Subcutaneous abdominal adipose tissue (tissue), 5 donors: ENCODE data around the gene FCRL4.

Source experiments
- H3K27ac ChIP-seq: one replicate; pipeline ENCODE4 v1.7.0; 2013; ENCODE audit warnings: low read depth, mild to moderate bottlenecking, inconsistent platforms, low read length, moderate library complexity
- H3K27me3 ChIP-seq, 5 donors: one replicate each; pipeline ENCODE4 v1.7.0; 2013; ENCODE audit warnings: low read length in 5 of 5, inconsistent platforms in 1 of 5; ENCODE audit not compliant: control insufficient read depth in 5 of 5, insufficient read depth in 4 of 5
- H3K36me3 ChIP-seq, 5 donors: one replicate each; pipeline ENCODE4 v1.7.0; 2013; ENCODE audit warnings: low read length in 5 of 5; ENCODE audit not compliant: control insufficient read depth in 5 of 5, insufficient read depth in 5 of 5
- H3K4me1 ChIP-seq, 5 donors: one replicate each; pipeline ENCODE4 v1.7.0; 2013; ENCODE audit warnings: low read length in 5 of 5, mild to moderate bottlenecking in 3 of 5, moderate library complexity in 1 of 5; ENCODE audit not compliant: control insufficient read depth in 5 of 5, insufficient read depth in 5 of 5
- H3K4me3 ChIP-seq, 5 donors: one replicate each; pipeline ENCODE4 v1.7.0; 2013; ENCODE audit warnings: low read length in 5 of 5, low read depth in 1 of 5
- H3K9ac ChIP-seq, 5 donors: one replicate each; pipeline ENCODE4 v1.7.0; 2013; ENCODE audit warnings: low read length in 5 of 5, mild to moderate bottlenecking in 4 of 5, moderate library complexity in 3 of 5
- H3K9me3 ChIP-seq, 5 donors: one replicate each; pipeline ENCODE4 v1.7.0; 2013; ENCODE audit warnings: low read length in 5 of 5; ENCODE audit not compliant: control insufficient read depth in 5 of 5
- donor health status: healthy.
- donor health status: healthy.
- donor health status: healthy.
- donor health status: healthy.
- donor health status: healthy.

The FCRL4 gene

GRCh38 chr1:157597959-157598667, at the start of gene FCRL4:
Gene FCRL4, minus strand, starts transcription at chr1:157598085. Its CDS starts 141 bp downstream, at chr1:157597944.
- no peak within 1 kb of the TSS for H3K4me3 ChIP-seq
- no peak within 1 kb of the TSS for H3K9ac ChIP-seq
- no peaks in the 10 kb centered on the region for H3K9me3 ChIP-seq
- H3K27ac ChIP-seq, result no peak within 1 kb of the TSS
- no peaks in the 10 kb centered on the region for H3K36me3 ChIP-seq
- peaks cover 0 to 9% (median 0%) of the 10 kb centered on the region in 5 donors for H3K4me1 ChIP-seq
- peaks cover 0 to 5% (median 3%) of the 10 kb centered on the region in 5 donors for H3K27me3 ChIP-seq

DNA sequence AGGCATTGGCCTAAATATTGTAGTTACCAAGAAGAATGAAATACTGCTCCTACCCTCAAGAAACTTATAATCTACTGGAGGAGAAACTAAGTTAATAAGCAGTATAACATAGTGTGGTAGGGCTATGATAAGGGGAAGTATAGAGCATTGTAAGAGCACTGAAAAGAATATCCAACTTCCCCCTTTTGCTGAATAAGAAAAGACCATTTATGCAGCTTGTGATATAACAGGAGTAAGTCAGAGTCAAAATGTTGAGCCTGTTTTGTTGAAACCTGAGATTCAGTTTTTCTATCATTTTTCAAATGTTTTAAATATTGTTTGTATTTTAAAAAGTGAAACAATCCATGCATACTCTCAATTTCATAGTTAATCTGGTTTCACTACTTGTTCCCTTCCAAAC, 48.3 kb upstream of the FCRL4 start:
- Histone ChIP-seq H3K4me1 (peaks cover 0 to 3% (median 0%) of the 10 kb centered on the region in 5 donors), H3K9ac (no peak overlapping the region), H3K27me3 (peaks cover 0 to under 1% (median 0%) of the 10 kb centered on the region in 5 donors), H3K4me3 (no peak overlapping the region), H3K27ac (no peak overlapping the region), H3K9me3 (no peaks in the 10 kb centered on the region), H3K36me3 (no peaks in the 10 kb centered on the region)

GRCh38 chr1:157641177-157641576, 43.3 kb upstream of the FCRL4 start:
- no peak overlapping the region for H3K27ac ChIP-seq
- H3K9ac ChIP-seq, result no peak overlapping the region
- H3K36me3 ChIP-seq, result no peaks in the 10 kb centered on the region
- H3K9me3 ChIP-seq, result no peaks in the 10 kb centered on the region
- H3K4me1 ChIP-seq, result peaks cover 0 to 3% (median 0%) of the 10 kb centered on the region in 5 donors
- peaks cover 0 to 4% (median 0%) of the 10 kb centered on the region in 5 donors for H3K27me3 ChIP-seq
- no peak overlapping the region for H3K4me3 ChIP-seq

DNA sequence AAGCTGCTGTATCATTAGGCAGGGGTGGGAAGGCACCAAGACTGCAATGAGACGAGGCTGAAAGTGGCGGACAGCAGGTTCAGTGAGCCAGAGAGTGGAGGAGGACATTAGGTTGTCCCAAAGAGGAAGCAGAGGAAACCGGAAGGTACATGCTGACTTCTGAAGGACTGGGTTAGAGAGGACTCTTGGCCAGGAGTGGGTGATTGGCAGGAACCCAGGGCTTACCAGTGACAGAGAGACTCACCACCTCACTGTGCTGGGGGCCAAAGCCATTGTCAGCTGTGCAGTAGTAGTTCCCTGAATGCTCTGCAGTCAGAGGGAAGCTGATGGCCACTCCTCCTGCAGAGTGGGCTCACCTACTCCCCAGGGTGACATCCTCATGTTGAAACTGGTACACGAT, 41.9 kb upstream of the FCRL4 start:
- Histone ChIP-seq H3K27ac (no peak overlapping the region), H3K4me3 (no peak overlapping the region)

GRCh38 chr1:157628773-157629172, 30.9 kb upstream of the FCRL4 start:
- Histone ChIP-seq H3K4me1 (no peaks in the 10 kb centered on the region), H3K27ac (no peak overlapping the region), H3K4me3 (no peak overlapping the region), H3K9ac (no peak overlapping the region), H3K27me3 (peaks cover 0 to 14% (median 2%) of the 10 kb centered on the region in 5 donors), H3K9me3 (no peaks in the 10 kb centered on the region), H3K36me3 (no peaks in the 10 kb centered on the region)

More for the DNA sequence above, 41.9 kb upstream of the FCRL4 start:
- Histone ChIP-seq H3K4me1 (no peaks in the 10 kb centered on the region), H3K9me3 (no peaks in the 10 kb centered on the region), H3K36me3 (no peaks in the 10 kb centered on the region), H3K9ac (no peak overlapping the region), H3K27me3 (peaks cover 0 to 4% (median 0%) of the 10 kb centered on the region in 5 donors)

- Histone ChIP-seq H3K9me3 (no peaks in the 10 kb centered on the region), H3K4me3 (no peak overlapping the region), H3K4me1 (no peaks in the 10 kb centered on the region), H3K27me3 (peaks cover 0 to 14% (median 2%) of the 10 kb centered on the region in 5 donors), H3K27ac (no peak overlapping the region), H3K36me3 (no peaks in the 10 kb centered on the region), H3K9ac (no peak overlapping the region)
These were observed 28.2 kb upstream of the FCRL4 start for GRCh38 chr1:157626099-157626498.

GRCh38 chr1:157624471-157624870, 26.6 kb upstream of the FCRL4 start:
- H3K36me3 ChIP-seq, result no peaks in the 10 kb centered on the region
- H3K9ac ChIP-seq, result no peak overlapping the region
- H3K27ac ChIP-seq, result no peak overlapping the region
- no peaks in the 10 kb centered on the region for H3K4me1 ChIP-seq
- H3K27me3 ChIP-seq, result peaks cover 0 to 11% (median 2%) of the 10 kb centered on the region in 5 donors
- no peak overlapping the region for H3K4me3 ChIP-seq
- no peaks in the 10 kb centered on the region for H3K9me3 ChIP-seq

DNA sequence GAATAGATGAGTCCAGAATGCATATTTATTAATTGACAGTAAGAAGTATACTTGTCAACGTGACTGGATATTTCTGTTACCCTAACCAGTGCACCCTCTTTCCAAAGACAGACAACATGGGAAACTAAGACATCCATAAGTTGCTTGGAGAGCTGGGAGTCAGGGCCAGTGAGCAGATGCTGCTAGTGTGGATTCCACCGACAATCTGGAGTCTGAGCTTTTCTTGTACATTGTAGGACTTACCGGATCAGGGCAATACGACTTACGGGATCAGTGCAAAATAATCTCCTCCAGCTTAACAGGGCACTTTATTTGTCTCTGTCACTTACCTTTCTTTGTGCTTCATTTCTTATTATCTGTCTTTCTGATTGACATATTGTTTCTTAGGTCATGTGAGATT, 24.6 kb upstream of the FCRL4 start:
- H3K4me1 ChIP-seq, result no peaks in the 10 kb centered on the region
- H3K9me3 ChIP-seq, result no peaks in the 10 kb centered on the region
- H3K27ac ChIP-seq, result no peak overlapping the region
- H3K27me3 ChIP-seq, result peaks cover 0 to 9% (median 2%) of the 10 kb centered on the region in 5 donors
- H3K4me3 ChIP-seq, result no peak overlapping the region
- H3K36me3 ChIP-seq, result no peaks in the 10 kb centered on the region
- H3K9ac ChIP-seq, result no peak overlapping the region

GRCh38 chr1:157618190-157618589, 20.3 kb upstream of the FCRL4 start:
- no peaks in the 10 kb centered on the region for H3K36me3 ChIP-seq
- no peaks in the 10 kb centered on the region for H3K4me1 ChIP-seq
- H3K4me3 ChIP-seq, result no peak overlapping the region
- peaks cover 0 to 4% (median 0%) of the 10 kb centered on the region in 5 donors for H3K27me3 ChIP-seq
- H3K9me3 ChIP-seq, result no peaks in the 10 kb centered on the region
- no peak overlapping the region for H3K27ac ChIP-seq
- H3K9ac ChIP-seq, result no peak overlapping the region

DNA sequence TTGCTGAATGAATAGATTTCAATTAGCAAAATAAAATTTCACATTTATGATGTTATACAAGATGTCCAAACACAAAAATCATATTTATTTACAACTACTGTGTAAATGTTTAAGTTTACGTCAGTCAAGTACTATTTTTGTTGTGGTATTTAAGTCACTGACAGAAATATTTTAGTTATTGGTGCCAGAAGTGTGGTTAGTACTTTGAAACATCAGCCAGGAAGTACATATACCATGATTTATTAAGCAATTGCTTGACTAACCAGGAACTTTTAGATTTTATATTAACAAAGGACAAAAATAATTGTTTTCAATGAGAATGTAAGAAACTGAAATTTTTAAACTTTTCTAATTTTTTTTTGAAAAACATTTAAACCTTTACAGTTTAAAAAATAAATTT, 2.4 kb upstream of the FCRL4 start:
- Histone ChIP-seq H3K4me3 (no peak overlapping the region), H3K9me3 (no peaks in the 10 kb centered on the region), H3K27me3 (peaks cover 0 to 5% (median 0%) of the 10 kb centered on the region in 5 donors), H3K36me3 (no peaks in the 10 kb centered on the region), H3K9ac (no peak overlapping the region), H3K4me1 (peaks cover 0 to 8% (median 0%) of the 10 kb centered on the region in 5 donors), H3K27ac (no peak overlapping the region)
